Spinal cord (tissue), 10 donors: ENCODE results near the gene PEMT. TPM values are rescaled to one million over a fixed set of nuclear protein-coding genes. Genes with fewer than 3 reads are reported as not detected.
"Not testable (repeated sequence)": the region's sequence is repeated elsewhere in the genome, so short reads cannot be mapped to it uniquely, and the experiment has no call there.

Source experiments
- DNase-seq, 6 donors: peaks; one replicate each; pipeline versions ENCODE4 v3.0.0 to v3.0.0-alpha.2; 2013 to 2015; ENCODE audit warnings: low spot score in 6 of 6, low read depth in 4 of 6
- H3K27ac ChIP-seq: one replicate; pipeline ENCODE4 v1.5.1; 2013; ENCODE audit warnings: low read depth, low read length, control low read depth
- H3K27me3 ChIP-seq: one replicate; pipeline ENCODE4 v1.6.1; 2013; ENCODE audit warnings: low read length; ENCODE audit not compliant: control insufficient read depth, insufficient read depth
- H3K36me3 ChIP-seq: one replicate; pipeline ENCODE4 v1.6.1; 2013; ENCODE audit warnings: low read length; ENCODE audit not compliant: control insufficient read depth, insufficient read depth
- H3K4me1 ChIP-seq: one replicate; pipeline ENCODE4 v1.6.1; 2013; ENCODE audit warnings: low read length; ENCODE audit not compliant: control insufficient read depth, insufficient read depth
- H3K4me3 ChIP-seq: one replicate; pipeline ENCODE4 v1.5.1; 2013; ENCODE audit warnings: low read depth, low read length, control low read depth
- H3K9me3 ChIP-seq: one replicate; pipeline ENCODE4 v1.6.1; 2013; ENCODE audit warnings: low read length; ENCODE audit not compliant: control insufficient read depth, insufficient read depth
- WGBS: methylation state at CpG from one replicate; pipeline ENCODE4 v1.1.5; 2013; ENCODE audit warnings: missing lambda C conversion rate; ENCODE audit not compliant: insufficient coverage; 5-methylcytosine and 5-hydroxymethylcytosine counted together
- long read RNA-seq, 4 donors: transcript quantifications; one replicate each; lab custom pipeline, GENCODE V29; 2026
- polyA plus RNA-seq, 2 donors: library from polyadenylated mRNA; unstranded; fragments of 120-200 nt; gene quantifications; one replicate each; pipeline ENCODE4 v1.2.1, GENCODE V29; 2013; ENCODE audit not compliant: insufficient read length in 2 of 2
- total RNA-seq, 2 donors: library from RNA; depleted of rRNA in 1 of 2; stranded (reverse); fragments of 120-200 nt in 1 of 2; fragments of >200 nt in 1 of 2; gene quantifications; one replicate each; pipeline versions ENCODE4 v1.2.3 to v1.2.4, GENCODE V29; 2013 to 2014
- donor health status: healthy.

The PEMT gene
- 10 to 100 TPM; 28.5 to 44.0 TPM for total RNA-seq
- 10 to 100 TPM; 43.9 to 48.3 TPM for polyA plus RNA-seq
- long read RNA-seq, donor 1, transcript PEMT-201 (7 exons, 1,013 nt) = major isoform, 32 of 34 reads
- long read RNA-seq, donor 1, partial matches to known transcripts = 0 of 34 reads
- long read RNA-seq, donor 1, other reads (novel, unspliced or antisense) = 0 of 34 reads
- long read RNA-seq, donor 2, transcript PEMT-201 (7 exons, 1,013 nt) = major isoform, 13 of 15 reads
- long read RNA-seq, donor 2, partial matches to known transcripts = 0 of 15 reads
- long read RNA-seq, donor 2, other reads (novel, unspliced or antisense) = 0 of 15 reads
- long read RNA-seq, donor 3, transcript PEMT-201 (7 exons, 1,013 nt) = major isoform, 12 of 14 reads
- long read RNA-seq, donor 3, partial matches to known transcripts = 0 of 14 reads
- long read RNA-seq, donor 3, other reads (novel, unspliced or antisense) = 0 of 14 reads
- long read RNA-seq, donor 4, transcript PEMT-201 (7 exons, 1,013 nt) = major isoform, 9 of 19 reads
- long read RNA-seq, donor 4, partial matches to known transcripts = 0 of 19 reads
- long read RNA-seq, donor 4, other reads (novel, unspliced or antisense) = 9 of 19 reads

- peaks cover 30% of the 10 kb centered on the region for H3K4me1 ChIP-seq
- H3K27me3 ChIP-seq = no peaks in the 10 kb centered on the region
- peak; percentile 90 to 100 (median 96) for DNase-seq
- WGBS = under 1% methylated on average over 82 of the region's 86 CpGs
- no peaks in the 10 kb centered on the region for H3K9me3 ChIP-seq
- peak within 1 kb of the TSS; percentile 91 for H3K4me3 ChIP-seq
- peak within 1 kb of the TSS; percentile 94 for H3K27ac ChIP-seq
- peaks cover 4% of the 10 kb centered on the region for H3K36me3 ChIP-seq
Measured at GRCh38 chr17:17591355-17592298, at the start of gene PEMT. Gene PEMT (minus strand): TSS chr17:17591708. CDS start chr17:17591626, 82 bp downstream.

- H3K4me3 ChIP-seq, H3K9me3 ChIP-seq, H3K27me3 ChIP-seq, H3K27ac ChIP-seq, H3K36me3 ChIP-seq: not testable (repeated sequence)
- peaks cover 14% of the 10 kb centered on the region for H3K4me1 ChIP-seq
- 72% methylated on average over 6 of the region's 9 CpGs for WGBS
- DNase-seq = peak in 1 of 6 donors; percentile 50
Measured at GRCh38 chr17:17639661-17640270, 48.3 kb upstream of the PEMT start.

DNA sequence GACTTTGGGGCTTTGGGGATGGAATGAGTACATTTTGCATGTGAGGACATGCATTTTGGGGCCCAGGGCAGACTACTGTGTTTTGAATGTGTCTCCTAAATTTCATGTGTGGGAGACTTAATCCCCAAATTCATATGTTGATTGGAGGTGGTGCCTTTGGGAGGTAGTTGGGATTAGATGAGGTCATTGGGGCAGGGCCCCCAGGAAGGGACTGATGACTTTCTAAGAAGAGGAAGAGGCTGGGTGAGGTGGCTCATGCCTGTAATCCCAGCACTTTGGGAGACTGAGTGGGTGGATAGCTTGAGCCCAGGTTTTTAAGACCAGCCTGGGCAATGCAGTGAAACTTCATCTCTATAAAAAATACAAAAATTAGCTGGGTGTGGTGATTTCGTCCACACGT, 47.0 kb upstream of the PEMT start:
- peaks cover 14% of the 10 kb centered on the region for H3K4me1 ChIP-seq
- no peaks in the 10 kb centered on the region for H3K36me3 ChIP-seq
- no peak overlapping the region for H3K27ac ChIP-seq
- no peak for DNase-seq
- WGBS = 95% methylated on average over 2 of the region's 2 CpGs
- H3K27me3 ChIP-seq = no peaks in the 10 kb centered on the region
- no peaks in the 10 kb centered on the region for H3K9me3 ChIP-seq
- H3K4me3 ChIP-seq = no peak overlapping the region

DNA sequence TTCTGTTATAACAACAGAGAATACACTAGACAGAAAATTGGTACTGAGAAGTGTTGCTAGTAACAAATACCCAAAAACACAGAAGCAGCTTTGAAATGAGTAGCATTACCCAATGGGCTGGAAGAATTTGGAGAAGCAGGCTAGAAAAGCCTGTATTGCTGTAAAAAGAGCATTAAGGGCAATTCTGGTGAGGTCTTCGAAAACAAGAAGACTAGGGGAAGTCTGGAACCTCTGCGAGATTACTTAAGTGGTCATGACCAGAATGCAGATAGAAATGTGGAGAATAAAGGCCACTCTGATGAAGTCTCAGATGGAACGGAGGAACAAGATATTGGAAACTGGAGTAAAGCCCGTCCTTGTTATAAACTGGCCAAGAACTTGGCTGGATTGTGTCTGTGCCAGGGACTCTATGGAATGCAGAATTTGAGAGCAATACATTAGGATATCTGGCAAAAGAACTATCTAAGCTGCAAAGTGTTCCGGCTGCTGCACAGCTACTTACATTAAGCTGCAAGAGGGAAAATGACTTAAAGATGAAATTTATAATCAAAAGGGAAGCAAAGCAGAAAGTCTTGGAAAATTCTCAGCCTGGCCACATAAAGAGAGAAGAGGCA, 44.9 kb upstream of the PEMT start:
- Histone ChIP-seq H3K4me3 (no peak overlapping the region), H3K36me3 (no peaks in the 10 kb centered on the region), H3K27ac (peak overlapping the region; percentile 69), H3K27me3 (no peaks in the 10 kb centered on the region), H3K4me1 (peaks cover 14% of the 10 kb centered on the region), H3K9me3 (no peaks in the 10 kb centered on the region)
- DNase-seq = peak in 2 of 6 donors; percentile 51 to 67
- WGBS = 28% methylated on average over 5 of the region's 5 CpGs

DNA sequence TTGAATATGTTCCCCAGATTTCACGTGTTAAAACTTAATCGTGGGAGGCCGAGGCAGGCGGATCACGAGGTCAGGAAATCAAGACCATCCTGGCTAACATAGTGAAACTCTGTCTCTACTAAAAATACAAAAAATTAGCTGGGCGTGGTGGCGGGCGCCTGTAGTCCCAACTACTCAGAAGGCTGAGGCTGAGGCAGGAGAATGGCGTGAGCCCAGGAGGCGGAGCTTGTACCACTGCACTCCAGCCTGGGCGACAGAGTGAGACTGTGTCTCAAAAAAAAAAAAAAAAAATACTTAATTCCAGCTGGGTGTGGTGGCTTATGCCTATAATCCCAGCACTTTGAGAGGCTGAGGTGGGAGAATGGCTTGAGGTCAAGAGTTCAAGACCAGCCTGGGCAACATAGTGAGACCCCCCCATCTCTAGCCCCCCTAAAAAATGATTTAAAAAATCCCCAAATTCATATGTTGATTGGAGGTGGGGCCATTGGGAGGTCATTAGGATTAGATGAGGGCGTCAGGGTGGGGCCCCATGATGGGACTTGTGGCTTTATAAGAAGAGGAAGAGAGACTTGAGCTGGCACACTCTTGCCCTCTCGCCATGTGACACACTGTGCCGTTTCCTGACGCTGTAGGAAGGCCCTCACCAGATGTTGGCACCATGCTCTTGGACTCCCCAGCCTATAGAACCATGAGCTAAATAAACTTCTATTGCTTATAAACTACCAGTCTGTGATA, 44.2 kb upstream of the PEMT start:
- H3K27ac ChIP-seq = peak overlapping the region; percentile 69
- not testable (repeated sequence) for H3K27me3 ChIP-seq, H3K4me3 ChIP-seq, DNase-seq, H3K36me3 ChIP-seq, H3K9me3 ChIP-seq
- peaks cover 14% of the 10 kb centered on the region for H3K4me1 ChIP-seq
- WGBS = 100% methylated on average over 1 of the region's 15 CpGs

DNA sequence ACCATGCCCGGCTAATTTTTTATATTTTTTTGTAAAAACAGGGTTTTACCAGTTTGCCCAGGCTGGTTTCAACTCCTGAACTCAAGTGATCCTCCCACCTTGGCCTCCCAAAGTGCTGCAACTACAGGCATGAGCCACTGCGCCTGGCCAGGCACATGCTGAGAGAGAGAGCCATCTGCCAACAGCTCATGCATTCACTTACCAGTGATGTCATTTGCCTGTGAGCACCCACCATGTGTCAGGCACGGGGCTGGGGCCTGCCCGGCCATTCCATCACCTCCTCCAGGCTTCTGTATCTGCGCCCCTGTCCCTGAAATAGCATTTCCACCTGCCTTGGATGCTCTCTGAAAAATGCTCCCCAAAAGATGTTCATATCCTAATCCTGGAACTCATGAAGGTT, 43.6 kb upstream of the PEMT start:
- 85% methylated on average over 3 of the region's 5 CpGs for WGBS
- no peak for DNase-seq
- H3K4me1 ChIP-seq = peaks cover 14% of the 10 kb centered on the region

GRCh38 chr17:17633310-17633709, 41.8 kb upstream of the PEMT start:
- Histone ChIP-seq H3K27me3 (no peaks in the 10 kb centered on the region), H3K27ac (no peak overlapping the region), H3K36me3 (no peaks in the 10 kb centered on the region), H3K9me3 (no peaks in the 10 kb centered on the region), H3K4me1 (peaks cover 14% of the 10 kb centered on the region), H3K4me3 (no peak overlapping the region)
- 63% methylated on average over 4 of the region's 6 CpGs for WGBS
- no peak for DNase-seq

More for the DNA sequence above, 43.6 kb upstream of the PEMT start:
- no peaks in the 10 kb centered on the region for H3K9me3 ChIP-seq
- no peaks in the 10 kb centered on the region for H3K27me3 ChIP-seq
- no peak overlapping the region for H3K4me3 ChIP-seq
- no peak overlapping the region for H3K27ac ChIP-seq
- no peaks in the 10 kb centered on the region for H3K36me3 ChIP-seq

DNA sequence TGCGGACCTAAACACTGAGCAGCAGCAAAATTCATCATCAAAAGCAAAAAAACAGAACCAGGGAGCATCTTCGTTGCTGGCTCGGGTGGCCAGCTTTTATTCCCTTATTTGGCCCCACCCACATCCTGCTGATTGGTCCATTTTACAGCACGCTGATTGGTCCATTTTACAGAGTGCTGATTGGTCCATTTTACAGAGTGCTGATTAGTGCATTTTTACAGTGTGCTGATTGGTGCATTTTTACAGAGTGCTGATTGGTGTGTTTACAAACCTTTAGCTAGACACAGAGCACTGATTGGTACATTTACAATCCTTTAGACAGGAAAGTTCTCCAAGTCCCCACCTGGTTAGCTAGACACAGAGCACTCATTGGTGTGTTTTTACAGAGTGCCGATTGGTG, 41.2 kb upstream of the PEMT start:
- 86% methylated on average over 4 of the region's 5 CpGs for WGBS
- not testable (repeated sequence) for H3K36me3 ChIP-seq

More for the DNA sequence above, 41.2 kb upstream of the PEMT start:
- H3K4me3 ChIP-seq, H3K9me3 ChIP-seq, DNase-seq, H3K27ac ChIP-seq, H3K27me3 ChIP-seq: not testable (repeated sequence)
- H3K4me1 ChIP-seq = peaks cover 14% of the 10 kb centered on the region
